Measurements from ENCODE around the gene EEPD1. TPM values are rescaled to one million over a fixed set of nuclear protein-coding genes. Genes with fewer than 3 reads are reported as not detected.

The EEPD1 gene
- total RNA-seq, 1 donor from 2014 or later: 5.4 TPM

- Histone ChIP-seq H3K4me1 (ENCODE audit: insufficient read depth, low read length) (peaks cover 17% of the 10 kb centered on the region), H3K4me2 (ENCODE audit: low read length) (no peak overlapping the region), H3K36me3 (ENCODE audit: insufficient read depth, low read length) (no peaks in the 10 kb centered on the region), H2AFZ (ENCODE audit: low read depth, low read length) (no peak overlapping the region), H3K27ac (ENCODE audit: low read depth, low read length) (no peak overlapping the region), H3K9ac (ENCODE audit: low read length) (no peak overlapping the region), H3K9me3 (ENCODE audit: insufficient read depth, low read depth, low read length) (no peaks in the 10 kb centered on the region), H3K4me3 (ENCODE audit: insufficient read depth, low read depth, low read length) (no peak overlapping the region), H3K27me3 (ENCODE audit: insufficient read depth, low read length) (no peaks in the 10 kb centered on the region), H3K79me2 (ENCODE audit: insufficient read depth, low read length) (no peaks in the 10 kb centered on the region), H4K20me1 (ENCODE audit: insufficient read depth, low read length) (peaks cover 4% of the 10 kb centered on the region)
- Mint-ChIP-seq H3K27ac (ENCODE audit: unreplicated experiment) (no peak overlapping the region), H3K9me3 (ENCODE audit: unreplicated experiment) (no peaks in the 10 kb centered on the region), H3K36me3 (ENCODE audit: low read depth, unreplicated experiment) (peaks cover 4% of the 10 kb centered on the region), H3K4me1 (ENCODE audit: low read depth, unreplicated experiment) (peaks cover 8% of the 10 kb centered on the region), H3K4me3 (ENCODE audit: unreplicated experiment) (no peak overlapping the region), H3K27me3 (ENCODE audit: low read depth, unreplicated experiment) (peaks cover 5% of the 10 kb centered on the region)
- FAIRE-seq (no peak), DNase-seq (ENCODE audit: low read depth) (no peak)
- no peak for TF ChIP-seq EZH2 (IDR thresholded peaks at IDR 0.05; ENCODE audit: insufficient read depth, low read length)
- TF ChIP-seq, protein P1, sequence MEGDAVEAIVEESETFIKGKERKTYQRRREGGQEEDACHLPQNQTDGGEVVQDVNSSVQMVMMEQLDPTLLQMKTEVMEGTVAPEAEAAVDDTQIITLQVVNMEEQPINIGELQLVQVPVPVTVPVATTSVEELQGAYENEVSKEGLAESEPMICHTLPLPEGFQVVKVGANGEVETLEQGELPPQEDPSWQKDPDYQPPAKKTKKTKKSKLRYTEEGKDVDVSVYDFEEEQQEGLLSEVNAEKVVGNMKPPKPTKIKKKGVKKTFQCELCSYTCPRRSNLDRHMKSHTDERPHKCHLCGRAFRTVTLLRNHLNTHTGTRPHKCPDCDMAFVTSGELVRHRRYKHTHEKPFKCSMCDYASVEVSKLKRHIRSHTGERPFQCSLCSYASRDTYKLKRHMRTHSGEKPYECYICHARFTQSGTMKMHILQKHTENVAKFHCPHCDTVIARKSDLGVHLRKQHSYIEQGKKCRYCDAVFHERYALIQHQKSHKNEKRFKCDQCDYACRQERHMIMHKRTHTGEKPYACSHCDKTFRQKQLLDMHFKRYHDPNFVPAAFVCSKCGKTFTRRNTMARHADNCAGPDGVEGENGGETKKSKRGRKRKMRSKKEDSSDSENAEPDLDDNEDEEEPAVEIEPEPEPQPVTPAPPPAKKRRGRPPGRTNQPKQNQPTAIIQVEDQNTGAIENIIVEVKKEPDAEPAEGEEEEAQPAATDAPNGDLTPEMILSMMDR (IDR thresholded peaks at IDR 0.05; ENCODE audit: insufficient read depth, low read depth, low read length): no peak
These were observed 6.6 kb downstream of the EEPD1 start for GRCh38 chr7:36159618-36160017.

- no peak overlapping the region for H3K4me2 ChIP-seq (ENCODE audit: low read length)
- Mint-ChIP-seq H3K27ac (ENCODE audit: unreplicated experiment) (peak overlapping the region; percentile 70), H3K9me3 (ENCODE audit: unreplicated experiment) (no peaks in the 10 kb centered on the region), H3K27me3 (ENCODE audit: low read depth, unreplicated experiment) (peaks cover 5% of the 10 kb centered on the region), H3K4me1 (ENCODE audit: low read depth, unreplicated experiment) (peaks cover 6% of the 10 kb centered on the region), H3K36me3 (ENCODE audit: low read depth, unreplicated experiment) (peaks cover 4% of the 10 kb centered on the region), H3K4me3 (ENCODE audit: unreplicated experiment) (no peak overlapping the region)
- no peaks in the 10 kb centered on the region for H3K79me2 ChIP-seq (ENCODE audit: insufficient read depth, low read length)
- no peaks in the 10 kb centered on the region for H3K36me3 ChIP-seq (ENCODE audit: insufficient read depth, low read length)
- DNase-seq (ENCODE audit: low read depth) (no peak), FAIRE-seq (no peak)
- peaks cover 4% of the 10 kb centered on the region for H4K20me1 ChIP-seq (ENCODE audit: insufficient read depth, low read length)
- no peaks in the 10 kb centered on the region for H3K27me3 ChIP-seq (ENCODE audit: insufficient read depth, low read length)
- no peak overlapping the region for H2AFZ ChIP-seq (ENCODE audit: low read depth, low read length)
- TF ChIP-seq, protein P1 (IDR thresholded peaks at IDR 0.05; ENCODE audit: insufficient read depth, low read depth, low read length): no peak
- TF ChIP-seq EZH2 (IDR thresholded peaks at IDR 0.05; ENCODE audit: insufficient read depth, low read length): no peak
- H3K9me3 ChIP-seq (ENCODE audit: insufficient read depth, low read depth, low read length): no peaks in the 10 kb centered on the region
- H3K9ac ChIP-seq (ENCODE audit: low read length): no peak overlapping the region
- no peak overlapping the region for H3K4me3 ChIP-seq (ENCODE audit: insufficient read depth, low read depth, low read length)
- H3K27ac ChIP-seq (ENCODE audit: low read depth, low read length): no peak overlapping the region
- peaks cover 13% of the 10 kb centered on the region for H3K4me1 ChIP-seq (ENCODE audit: insufficient read depth, low read length)
These were observed 7.3 kb downstream of the EEPD1 start for GRCh38 chr7:36160313-36160712.

GRCh38 chr7:36161996-36162395 is 8.9 kb downstream of the EEPD1 start:
- Histone ChIP-seq H3K4me3 (ENCODE audit: insufficient read depth, low read depth, low read length) (no peak overlapping the region), H3K4me2 (ENCODE audit: low read length) (no peak overlapping the region), H3K27ac (ENCODE audit: low read depth, low read length) (no peak overlapping the region), H3K9me3 (ENCODE audit: insufficient read depth, low read depth, low read length) (no peaks in the 10 kb centered on the region), H3K27me3 (ENCODE audit: insufficient read depth, low read length) (no peaks in the 10 kb centered on the region), H3K9ac (ENCODE audit: low read length) (no peak overlapping the region), H3K79me2 (ENCODE audit: insufficient read depth, low read length) (no peaks in the 10 kb centered on the region), H4K20me1 (ENCODE audit: insufficient read depth, low read length) (no peaks in the 10 kb centered on the region), H3K36me3 (ENCODE audit: insufficient read depth, low read length) (no peaks in the 10 kb centered on the region), H2AFZ (ENCODE audit: low read depth, low read length) (no peak overlapping the region), H3K4me1 (ENCODE audit: insufficient read depth, low read length) (no peaks in the 10 kb centered on the region)
- Mint-ChIP-seq H3K27me3 (ENCODE audit: low read depth, unreplicated experiment) (peaks cover 5% of the 10 kb centered on the region), H3K4me3 (ENCODE audit: unreplicated experiment) (no peak overlapping the region), H3K4me1 (ENCODE audit: low read depth, unreplicated experiment) (no peaks in the 10 kb centered on the region), H3K9me3 (ENCODE audit: unreplicated experiment) (no peaks in the 10 kb centered on the region), H3K27ac (ENCODE audit: unreplicated experiment) (no peak overlapping the region), H3K36me3 (ENCODE audit: low read depth, unreplicated experiment) (peaks cover 2% of the 10 kb centered on the region)
- no peak for TF ChIP-seq EZH2 (IDR thresholded peaks at IDR 0.05; ENCODE audit: insufficient read depth, low read length)
- TF ChIP-seq, protein P1 (IDR thresholded peaks at IDR 0.05; ENCODE audit: insufficient read depth, low read depth, low read length): no peak
- no peak for FAIRE-seq
- DNase-seq (ENCODE audit: low read depth): peak; percentile 27

All from astrocyte (in vitro differentiated cells and primary cell).